ENCODE data around the gene ZNF112. TPM values are rescaled to one million over a fixed set of nuclear protein-coding genes. Genes with fewer than 3 reads are reported as not detected.

Gene ZNF112
- polyA plus RNA-seq (2012; rRNA removed), result 2.5 and 5.3 TPM in 2 replicates
- polyA plus RNA-seq (2012; cell fraction: cytosol; rRNA removed), result 2.5 and 3.1 TPM in 2 replicates
- polyA plus RNA-seq (2012; cell fraction: nucleus; rRNA removed), result 6.2 and 15.7 TPM in 2 replicates

GRCh38 chr19:44356383-44357111 lies at the start of gene ZNF112:
ZNF112 (minus strand) TSS chr19:44356680; CDS start chr19:44340539, 16,141 bp downstream.
- Histone ChIP-seq H3K4me2 (peak within 1 kb of the TSS; percentile 77), H4K20me1 (ENCODE audit: insufficient read depth) (no peaks in the 10 kb centered on the region), H3K27me3 (ENCODE audit: insufficient read depth) (no peaks in the 10 kb centered on the region), H3K4me1 (ENCODE audit: control insufficient read depth in 1 of 2, insufficient read depth in 2 of 2, low read depth in 1 of 2, low read length in 1 of 2) (no peaks in the 10 kb centered on the region; a peak in 1 of 4 replicates), H3F3A (replicated peaks; ENCODE audit: insufficient read depth) (no peaks in the 10 kb centered on the region), H2AFZ (ENCODE audit: low read depth) (peak within 1 kb of the TSS; percentile 100), H3K9me2 (no peaks in the 10 kb centered on the region), H3K36me3 (replicated peaks in 1 of 2; ENCODE audit: control insufficient read depth in 1 of 2, insufficient read depth in 2 of 2, low read length in 1 of 2) (peaks cover 8 to 14% of the 10 kb centered on the region in 2 experiments), H3K9ac (peak within 1 kb of the TSS; percentile 83), H3K9me3 (0 out of 2 replicates have a peak, but pooled peaks cover 3% of the 10 kb centered on the region), H3K79me2 (ENCODE audit: insufficient read depth) (peaks cover 37% of the 10 kb centered on the region), H3K4me3 (ENCODE audit: low read depth in 2 of 2, low read length in 1 of 2) (peak within 1 kb of the TSS; percentile 82 to 90), H3K27ac (ENCODE audit: low read depth in 2 of 2, low read length in 1 of 2) (peak within 1 kb of the TSS; percentile 16 to 78; a peak in 1 of 4 replicates)
- TF ChIP-seq ELF1 (IDR thresholded peaks at IDR 0.05) (peak; percentile 92), GABPA (IDR thresholded peaks at IDR 0.05; ENCODE audit: low read depth) (peak; percentile 92), GATA2 (CRISPR knock-in tag; IDR thresholded peaks at IDR 0.05) (0 out of 2 replicates have a peak, but pooled peaks have one; percentile 32), ZBTB33 (IDR thresholded peaks at IDR 0.05; ENCODE audit: borderline replicate concordance, low read depth) (0 out of 2 replicates have a peak, but pooled peaks have one; percentile 24), RCOR1 (IDR thresholded peaks at IDR 0.05; ENCODE audit: low read length) (no peak), CHD2 (IDR thresholded peaks at IDR 0.05; ENCODE audit: low read length, partially characterized antibody) (peak; percentile 88), RFX5 (IDR thresholded peaks at IDR 0.05; ENCODE audit: low read length) (no peak), MXI1 (IDR thresholded peaks at IDR 0.05; ENCODE audit: low read depth, low read length) (peak; percentile 79), SMC3 (IDR thresholded peaks at IDR 0.05; ENCODE audit: low read depth, low read length) (no peak), TAF1 (IDR thresholded peaks at IDR 0.05; ENCODE audit: borderline replicate concordance, low read depth, low read length) (peak; percentile 80), SIN3A (IDR thresholded peaks at IDR 0.05; ENCODE audit: borderline replicate concordance, low read depth, low read length) (no peak), YY1 (IDR thresholded peaks at IDR 0.05; ENCODE audit: low read depth) (no peak), MAX (IDR thresholded peaks at IDR 0.05; ENCODE audit: low read depth) (peak; percentile 53; the same call in 1 of the 2 replicates), POLR2AphosphoS5 (IDR thresholded peaks at IDR 0.05; ENCODE audit: low read depth, low read length) (peak; percentile 82), PBX3 (IDR thresholded peaks at IDR 0.05) (no peak)
- 8% methylated on average over 28 of the region's 38 CpGs for WGBS (ENCODE audit: low lambda C conversion rate)
- CTCF ChIA-PET, result interaction anchor here (1.1 kb wide), 1 partner anchor 144 kb away, joined by 3 read pairs; the partner anchor contains the start of gene ZNF180
- DNase-seq, result peak; percentile 67
- POLR2A ChIA-PET, result interaction anchor here (1.4 to 1.5 kb wide), 2 partner anchors 52 to 144 kb away, joined by 4 to 5 read pairs; partner anchors contain the start of genes ZNF180 and ZNF235

All from SK-N-SH (cell line).